ENCODE data around the gene C21orf91. TPM values are rescaled to one million over a fixed set of nuclear protein-coding genes. Genes with fewer than 3 reads are reported as not detected.

The C21orf91 gene
- total RNA-seq, 6 experiments from 2014 or later = 7.4 to 11.1 (median 9.0) TPM

DNA sequence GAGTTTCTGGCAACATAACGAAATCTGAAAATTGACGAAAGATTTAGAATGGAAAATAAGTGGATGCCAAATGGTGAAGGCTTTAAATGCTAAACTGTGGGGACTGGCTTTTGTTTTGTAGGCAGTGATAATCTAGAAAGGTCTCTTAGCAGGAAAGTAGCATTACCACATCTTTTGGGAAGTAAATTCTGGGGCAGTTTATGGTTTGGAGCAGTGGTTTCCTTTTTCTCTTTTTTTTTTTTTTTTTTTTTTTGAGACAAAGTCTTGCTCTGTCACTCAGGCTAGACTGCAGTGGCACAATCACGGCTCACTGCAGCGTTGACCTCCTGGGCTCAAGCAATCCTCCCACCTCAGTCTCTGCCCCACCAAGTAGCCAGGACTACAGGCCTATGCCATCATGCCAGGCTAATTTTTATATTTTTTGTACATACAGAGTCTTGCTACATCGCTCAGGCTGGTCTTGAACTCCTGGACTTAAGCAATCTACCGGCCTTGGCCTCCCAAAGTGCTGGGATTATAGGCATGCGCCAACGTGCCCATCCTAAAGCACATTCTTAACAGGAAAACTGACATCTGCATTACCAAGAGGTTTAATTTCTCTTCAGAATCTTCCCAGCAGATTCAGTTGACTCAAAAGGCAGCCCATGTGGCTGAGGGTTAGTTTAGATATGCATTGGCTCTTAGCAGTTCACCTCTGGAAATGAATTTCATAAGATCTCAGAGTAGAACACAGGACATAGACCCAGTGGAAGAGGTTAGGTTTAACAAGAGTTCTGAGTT is 32.9 kb downstream of the C21orf91 start:
- Mint-ChIP-seq H3K9me3 (no peaks in the 10 kb centered on the region), H3K36me3 (ENCODE audit: low read depth) (peaks cover 25% of the 10 kb centered on the region), H3K27ac (no peak overlapping the region), H3K27me3 (ENCODE audit: insufficient read depth) (no peaks in the 10 kb centered on the region; the same call in 1 of the 2 replicates), H3K4me1 (ENCODE audit: low read depth) (peaks cover 9% of the 10 kb centered on the region; the same call in 1 of the 2 replicates), H3K4me3 (no peak overlapping the region)
- TF ChIP-seq, protein P1, sequence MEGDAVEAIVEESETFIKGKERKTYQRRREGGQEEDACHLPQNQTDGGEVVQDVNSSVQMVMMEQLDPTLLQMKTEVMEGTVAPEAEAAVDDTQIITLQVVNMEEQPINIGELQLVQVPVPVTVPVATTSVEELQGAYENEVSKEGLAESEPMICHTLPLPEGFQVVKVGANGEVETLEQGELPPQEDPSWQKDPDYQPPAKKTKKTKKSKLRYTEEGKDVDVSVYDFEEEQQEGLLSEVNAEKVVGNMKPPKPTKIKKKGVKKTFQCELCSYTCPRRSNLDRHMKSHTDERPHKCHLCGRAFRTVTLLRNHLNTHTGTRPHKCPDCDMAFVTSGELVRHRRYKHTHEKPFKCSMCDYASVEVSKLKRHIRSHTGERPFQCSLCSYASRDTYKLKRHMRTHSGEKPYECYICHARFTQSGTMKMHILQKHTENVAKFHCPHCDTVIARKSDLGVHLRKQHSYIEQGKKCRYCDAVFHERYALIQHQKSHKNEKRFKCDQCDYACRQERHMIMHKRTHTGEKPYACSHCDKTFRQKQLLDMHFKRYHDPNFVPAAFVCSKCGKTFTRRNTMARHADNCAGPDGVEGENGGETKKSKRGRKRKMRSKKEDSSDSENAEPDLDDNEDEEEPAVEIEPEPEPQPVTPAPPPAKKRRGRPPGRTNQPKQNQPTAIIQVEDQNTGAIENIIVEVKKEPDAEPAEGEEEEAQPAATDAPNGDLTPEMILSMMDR (IDR thresholded peaks at IDR 0.05) = no peak
- no peak for DNase-seq

DNA sequence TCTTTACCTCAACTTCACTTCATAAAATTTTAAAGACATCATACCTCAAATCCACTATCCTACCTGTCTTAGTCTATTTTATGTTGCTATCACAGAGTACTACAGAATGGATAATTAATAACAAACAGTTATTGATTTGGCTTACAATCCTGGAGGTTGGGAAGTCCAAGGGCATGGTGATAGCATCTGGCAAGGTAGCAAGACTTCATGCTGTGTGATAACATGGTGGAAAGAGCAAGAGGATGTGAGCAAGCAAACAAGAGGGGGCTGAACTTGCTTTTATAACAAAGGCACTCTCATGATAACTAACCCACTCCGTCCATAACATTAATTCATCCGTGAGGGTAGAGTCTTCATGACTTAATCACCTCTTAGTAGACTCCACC is 33.8 kb downstream of the C21orf91 start:
- H3K27ac Mint-ChIP-seq = no peak overlapping the region
- H3K36me3 Mint-ChIP-seq (ENCODE audit: low read depth) = peaks cover 25% of the 10 kb centered on the region
- H3K4me3 Mint-ChIP-seq = no peak overlapping the region
- H3K27me3 Mint-ChIP-seq (ENCODE audit: insufficient read depth) = no peaks in the 10 kb centered on the region; the same call in 1 of the 2 replicates
- peaks cover 9% of the 10 kb centered on the region; the same call in 1 of the 2 replicates for H3K4me1 Mint-ChIP-seq (ENCODE audit: low read depth)
- DNase-seq = no peak
- no peaks in the 10 kb centered on the region for H3K9me3 Mint-ChIP-seq
- TF ChIP-seq, protein P1 (IDR thresholded peaks at IDR 0.05) = no peak

DNA sequence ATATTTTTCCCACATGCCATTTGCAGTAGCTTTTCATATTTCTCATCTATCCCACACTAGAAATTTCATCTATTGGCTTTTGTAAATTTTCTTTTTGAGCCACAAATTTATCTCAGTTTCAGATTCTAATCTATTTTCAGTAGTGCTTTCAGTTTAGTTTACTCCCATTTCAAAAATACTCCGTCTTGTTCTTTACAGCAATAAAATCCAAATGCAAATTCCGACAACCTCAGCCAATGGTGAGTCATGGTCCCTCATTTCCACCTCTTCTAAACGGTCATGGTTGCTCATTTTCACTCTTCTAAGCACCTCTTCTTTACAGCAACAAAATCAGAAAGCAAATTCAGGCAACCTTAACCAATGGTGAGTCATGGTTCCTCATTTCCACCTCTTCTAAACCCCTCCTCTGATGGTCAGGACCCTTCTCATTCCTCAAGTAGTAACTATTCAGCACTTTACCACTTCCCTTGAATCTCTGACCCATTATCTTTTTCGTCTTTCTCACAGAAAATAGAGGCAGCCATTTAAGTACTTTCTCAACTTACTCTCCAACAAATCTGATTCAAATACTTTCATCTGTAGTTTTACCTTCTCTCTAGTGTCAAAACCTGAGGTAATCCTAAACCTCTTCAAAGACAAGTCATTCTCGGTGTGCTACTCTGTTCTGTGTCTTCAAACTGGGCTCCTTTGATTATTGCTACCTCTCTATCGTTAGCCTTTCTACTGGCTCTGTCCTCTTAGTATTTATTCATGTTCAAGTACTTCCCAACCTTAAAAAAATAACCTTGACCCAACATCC is 34.4 kb downstream of the C21orf91 start:
- no peak overlapping the region for H3K4me3 Mint-ChIP-seq
- H3K4me1 Mint-ChIP-seq (ENCODE audit: low read depth) = peaks cover 9% of the 10 kb centered on the region; the same call in 1 of the 2 replicates
- H3K27me3 Mint-ChIP-seq (ENCODE audit: insufficient read depth) = no peaks in the 10 kb centered on the region; the same call in none of the 2 replicates
- no peak for DNase-seq
- no peaks in the 10 kb centered on the region for H3K9me3 Mint-ChIP-seq
- peaks cover 25% of the 10 kb centered on the region for H3K36me3 Mint-ChIP-seq (ENCODE audit: low read depth)
- TF ChIP-seq, protein P1 (IDR thresholded peaks at IDR 0.05) = no peak
- no peak overlapping the region for H3K27ac Mint-ChIP-seq

DNA sequence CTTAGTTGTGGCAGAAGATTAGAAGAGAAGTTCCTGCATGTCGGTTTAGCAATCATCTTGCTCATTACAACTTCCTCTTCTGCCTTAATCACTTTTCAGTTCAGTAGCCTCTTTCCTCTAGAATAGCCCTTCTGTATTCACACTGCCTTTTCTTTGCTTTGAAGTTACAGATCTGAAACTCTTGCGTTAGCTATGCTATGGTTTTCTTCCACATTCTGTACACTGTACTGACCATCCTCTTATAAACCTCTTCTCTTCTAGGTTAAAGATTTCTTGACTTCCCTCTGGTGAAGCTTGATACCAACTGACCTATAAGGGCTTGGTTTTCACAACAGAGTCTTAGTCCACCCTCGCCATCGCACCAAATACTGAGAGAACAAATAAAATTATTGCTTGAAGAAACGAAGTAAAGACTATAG is 35.0 kb downstream of the C21orf91 start:
- Mint-ChIP-seq H3K27ac (no peak overlapping the region), H3K27me3 (ENCODE audit: insufficient read depth) (no peaks in the 10 kb centered on the region; the same call in none of the 2 replicates), H3K9me3 (no peaks in the 10 kb centered on the region), H3K36me3 (ENCODE audit: low read depth) (peaks cover 25% of the 10 kb centered on the region), H3K4me3 (no peak overlapping the region), H3K4me1 (ENCODE audit: low read depth) (peaks cover 9% of the 10 kb centered on the region; the same call in 1 of the 2 replicates)
- TF ChIP-seq, protein P1 (IDR thresholded peaks at IDR 0.05) = no peak
- no peak for DNase-seq

DNA sequence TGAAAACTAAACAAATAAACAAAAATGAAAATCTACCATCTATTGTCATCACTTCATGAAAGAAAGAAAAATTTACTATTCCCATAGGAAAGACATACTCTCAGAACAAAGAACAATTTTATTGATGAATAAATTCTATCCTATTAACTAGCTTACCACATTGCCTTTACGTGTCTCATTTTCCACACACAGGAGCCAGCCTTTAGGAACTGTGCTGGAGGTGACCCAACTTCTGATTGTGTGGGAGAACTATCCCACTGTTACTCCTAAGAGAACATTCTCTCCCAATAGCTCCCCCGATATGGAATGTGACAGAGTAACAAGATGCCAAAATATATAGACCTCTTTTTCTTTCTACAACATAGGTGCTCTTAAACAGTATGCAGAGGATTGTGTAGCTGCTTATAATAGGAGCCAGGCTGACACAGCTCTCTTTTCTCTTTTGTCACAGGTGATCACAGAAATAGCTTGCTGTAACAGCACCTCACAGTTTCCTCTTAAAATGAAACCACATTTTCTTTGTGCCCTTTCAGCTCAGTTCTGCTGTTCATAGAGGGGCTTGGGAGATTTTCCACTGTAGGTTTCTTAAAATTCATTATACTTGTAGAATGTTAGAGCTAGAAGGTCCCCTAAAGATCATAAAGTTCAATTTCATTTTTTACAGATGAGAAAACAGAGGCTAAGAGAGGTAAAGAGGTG is 35.5 kb downstream of the C21orf91 start:
- no peak overlapping the region for H3K27ac Mint-ChIP-seq
- H3K36me3 Mint-ChIP-seq (ENCODE audit: low read depth) = peaks cover 25% of the 10 kb centered on the region
- no peak for DNase-seq
- peaks cover 9% of the 10 kb centered on the region; the same call in 1 of the 2 replicates for H3K4me1 Mint-ChIP-seq (ENCODE audit: low read depth)
- no peaks in the 10 kb centered on the region for H3K9me3 Mint-ChIP-seq
- no peaks in the 10 kb centered on the region; the same call in none of the 2 replicates for H3K27me3 Mint-ChIP-seq (ENCODE audit: insufficient read depth)
- TF ChIP-seq, protein P1 (IDR thresholded peaks at IDR 0.05) = no peak
- no peak overlapping the region for H3K4me3 Mint-ChIP-seq

All from HFFc6 (cell line).